Loucy (cell line): Measurements from ENCODE around the gene CCDC171.

Experiments used
- H2AFZ ChIP-seq: fragments of 200-600 bp; sonication (generic); 2 replicates; pipeline ENCODE4 v1.6.0; 2016; ENCODE audit warnings: antibody characterized with exemption, mild to moderate bottlenecking, low read length, moderate library complexity
- H3F3A ChIP-seq: fragments of 200-600 bp; 2 replicates; pipeline ENCODE4 v1.6.0; 2016; ENCODE audit warnings: antibody characterized with exemption, low read depth, mild to moderate bottlenecking
- H3K27me3 ChIP-seq: fragments of 200-600 bp; sonication (generic); 2 replicates; pipeline ENCODE4 v1.6.1; 2014; ENCODE audit warnings: low read length, mild to moderate bottlenecking; ENCODE audit not compliant: insufficient read depth, poor library complexity, severe bottlenecking
- H3K36me3 ChIP-seq: fragments of 200-600 bp; sonication (generic); 2 replicates; pipeline ENCODE4 v1.6.1; 2016; ENCODE audit warnings: low read length; ENCODE audit not compliant: insufficient read depth
- H3K4me1 ChIP-seq: fragments of 200-600 bp; sonication (generic); 2 replicates; pipeline ENCODE4 v1.5.1; 2014; ENCODE audit warnings: low read length, mild to moderate bottlenecking; ENCODE audit not compliant: insufficient read depth, poor library complexity, severe bottlenecking
- H3K4me2 ChIP-seq: fragments of 200-600 bp; sonication (generic); 2 replicates; pipeline ENCODE4 v1.6.0; 2014; ENCODE audit warnings: antibody characterized with exemption, low read length, low read depth, mild to moderate bottlenecking; ENCODE audit not compliant: poor library complexity, severe bottlenecking
- H3K4me3 ChIP-seq: fragments of 200-600 bp; sonication (generic); 2 replicates; pipeline ENCODE4 v1.5.1; 2014; ENCODE audit warnings: low read length, mild to moderate bottlenecking, mixed read lengths; ENCODE audit not compliant: poor library complexity, severe bottlenecking
- H3K79me2 ChIP-seq: fragments of 200-600 bp; sonication (generic); 2 replicates; pipeline ENCODE4 v1.6.1; 2014; ENCODE audit warnings: low read length; ENCODE audit not compliant: insufficient read depth
- H3K9ac ChIP-seq: fragments of 200-600 bp; sonication (generic); 2 replicates; pipeline ENCODE4 v1.6.0; 2014; ENCODE audit warnings: mild to moderate bottlenecking, low read depth, low read length, moderate library complexity; ENCODE audit not compliant: poor library complexity, severe bottlenecking
- H3K9me2 ChIP-seq: fragments of 200-600 bp; sonication (generic); replicated peaks from 2 replicates; pipeline ENCODE4 v1.6.1; 2016; ENCODE audit warnings: low read depth, low read length, mixed read lengths
- H3K9me3 ChIP-seq: fragments of 200-600 bp; sonication (generic); 2 replicates; pipeline ENCODE4 v1.6.1; 2014; ENCODE audit warnings: mild to moderate bottlenecking, antibody characterized with exemption, low read length, low read depth; ENCODE audit not compliant: insufficient read depth
- H4K20me1 ChIP-seq: fragments of 200-600 bp; sonication (generic); 2 replicates; pipeline ENCODE4 v1.6.0; 2014; ENCODE audit warnings: antibody characterized with exemption, low read length, mild to moderate bottlenecking; ENCODE audit not compliant: insufficient read depth, poor library complexity, severe bottlenecking
- CTCF ChIP-seq: fragments of 200-600 bp; sonication (generic); conservative IDR thresholded peaks from 2 replicates; pipeline ENCODE4 v1.5.1; 2014; ENCODE audit warnings: mild to moderate bottlenecking, antibody characterized with exemption, low read length
- EZH2phosphoT487 ChIP-seq: fragments of 200-600 bp; IDR thresholded peaks from 2 replicates; pipeline ENCODE4 v1.6.1; 2018; ENCODE audit warnings: antibody characterized with exemption, mild to moderate bottlenecking, moderate library complexity, borderline replicate concordance

CCDC171 gene

GRCh38 chr9:15543047-15543813 is 9.6 kb upstream of the CCDC171 start:
- Histone ChIP-seq H3K9ac (no peak overlapping the region), H3K4me3 (no peak overlapping the region), H3K79me2 (no peaks in the 10 kb centered on the region), H3K9me2 (no peaks in the 10 kb centered on the region), H3K4me1 (no peaks in the 10 kb centered on the region), H3K36me3 (no peaks in the 10 kb centered on the region), H3F3A (no peaks in the 10 kb centered on the region), H3K9me3 (no peaks in the 10 kb centered on the region), H3K4me2 (no peak overlapping the region), H4K20me1 (no peaks in the 10 kb centered on the region), H3K27me3 (no peaks in the 10 kb centered on the region), H2AFZ (no peak overlapping the region)
- TF ChIP-seq EZH2phosphoT487: no peak
- TF ChIP-seq CTCF: no peak

- Histone ChIP-seq H3K9ac (no peak overlapping the region), H3K79me2 (peaks cover 5% of the 10 kb centered on the region), H3K4me2 (no peak overlapping the region), H3F3A (0 out of 2 replicates have a peak, but pooled peaks cover 2% of the 10 kb centered on the region), H3K36me3 (no peaks in the 10 kb centered on the region), H3K9me3 (no peaks in the 10 kb centered on the region), H3K4me1 (peaks cover 10% of the 10 kb centered on the region), H2AFZ (no peak overlapping the region; the same call in 1 of the 2 replicates), H3K4me3 (no peak overlapping the region), H3K27me3 (no peaks in the 10 kb centered on the region), H3K9me2 (no peaks in the 10 kb centered on the region), H4K20me1 (no peaks in the 10 kb centered on the region)
- no peak for TF ChIP-seq CTCF
- TF ChIP-seq EZH2phosphoT487: no peak
Measured at GRCh38 chr9:15549611-15550010, 3.2 kb upstream of the CCDC171 start.

GRCh38 chr9:15553528-15553898 is 670 bp downstream of the CCDC171 start:
- TF ChIP-seq CTCF (no peak), EZH2phosphoT487 (no peak)
- Histone ChIP-seq H3K27me3 (no peaks in the 10 kb centered on the region), H2AFZ (peak overlapping the region; percentile 90), H3K4me1 (peaks cover 19% of the 10 kb centered on the region), H3K4me3 (peak overlapping the region; percentile 88), H3K79me2 (peaks cover 20% of the 10 kb centered on the region), H3K4me2 (peak overlapping the region; percentile 84), H3K9ac (peak overlapping the region; percentile 84), H3F3A (peaks cover 6% of the 10 kb centered on the region; the same call in 1 of the 2 replicates), H4K20me1 (no peaks in the 10 kb centered on the region), H3K9me3 (no peaks in the 10 kb centered on the region), H3K9me2 (no peaks in the 10 kb centered on the region), H3K36me3 (no peaks in the 10 kb centered on the region)
